ENCODE results near the gene MYLK2.

- TF ChIP-seq GATA2 (IDR thresholded peaks at IDR 0.05; ENCODE audit: low read depth, low read length) (no peak), GATA3 (IDR thresholded peaks at IDR 0.05; ENCODE audit: low read depth, low read length) (no peak)
Measured at GRCh38 chr20:31839782-31840487, 20.8 kb downstream of the MYLK2 start.

Measured in SH-SY5Y (cell line).